Erythroblast (primary cell): ENCODE data around the gene CCT3.
"Not testable (repeated sequence)": the region's sequence is repeated elsewhere in the genome, so short reads cannot be mapped to it uniquely, and the experiment has no call there.

Source experiments
- DNase-seq, 2 experiments: peaks; one replicate each; lab custom pipeline; 2025; lab: John Stamatoyannopoulos, UW
- GATA1 ChIP-seq: IDR thresholded peaks from 2 replicates; pipeline ENCODE4 v1.6.1; 2011; ENCODE audit warnings: low read depth, mild to moderate bottlenecking, control low read depth, low read length, moderate library complexity
- POLR2A ChIP-seq: IDR thresholded peaks from 2 replicates; pipeline ENCODE4 v1.6.1; 2011; ENCODE audit warnings: mild to moderate bottlenecking, low read length

CCT3 gene

GRCh38 chr1:156359249-156359648 is 21.2 kb upstream of the CCT3 start:
- no peak for DNase-seq
- TF ChIP-seq POLR2A, result no peak
- no peak for TF ChIP-seq GATA1

- DNase-seq, result no peak
- TF ChIP-seq POLR2A, result no peak
- TF ChIP-seq GATA1, result no peak
Measured at GRCh38 chr1:156358641-156359040, 20.5 kb upstream of the CCT3 start.

DNA sequence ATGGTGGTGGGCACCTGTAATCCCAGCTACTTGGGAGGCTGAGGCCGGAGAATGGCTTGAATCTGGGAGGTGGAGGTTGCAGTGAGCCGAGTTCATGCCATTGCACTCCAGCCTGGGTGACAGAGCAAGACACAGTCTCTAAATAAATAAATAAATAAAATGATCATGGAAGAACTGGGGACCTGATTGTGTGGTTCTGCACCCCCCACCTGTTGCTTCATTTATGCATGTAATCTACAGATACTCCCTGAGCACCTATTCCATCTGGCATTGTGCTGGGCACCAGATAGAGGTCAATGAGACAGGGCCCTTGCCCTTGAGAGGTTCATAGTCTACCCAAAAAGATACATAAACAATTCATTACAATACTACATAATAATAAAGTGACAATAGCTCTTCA is 19.9 kb upstream of the CCT3 start:
- no peak for DNase-seq
- no peak for TF ChIP-seq GATA1
- no peak for TF ChIP-seq POLR2A

GRCh38 chr1:156356875-156357534 is 18.9 kb upstream of the CCT3 start:
- DNase-seq, result peak; percentile 20 to 47
- TF ChIP-seq POLR2A, result no peak
- TF ChIP-seq GATA1, result no peak

DNA sequence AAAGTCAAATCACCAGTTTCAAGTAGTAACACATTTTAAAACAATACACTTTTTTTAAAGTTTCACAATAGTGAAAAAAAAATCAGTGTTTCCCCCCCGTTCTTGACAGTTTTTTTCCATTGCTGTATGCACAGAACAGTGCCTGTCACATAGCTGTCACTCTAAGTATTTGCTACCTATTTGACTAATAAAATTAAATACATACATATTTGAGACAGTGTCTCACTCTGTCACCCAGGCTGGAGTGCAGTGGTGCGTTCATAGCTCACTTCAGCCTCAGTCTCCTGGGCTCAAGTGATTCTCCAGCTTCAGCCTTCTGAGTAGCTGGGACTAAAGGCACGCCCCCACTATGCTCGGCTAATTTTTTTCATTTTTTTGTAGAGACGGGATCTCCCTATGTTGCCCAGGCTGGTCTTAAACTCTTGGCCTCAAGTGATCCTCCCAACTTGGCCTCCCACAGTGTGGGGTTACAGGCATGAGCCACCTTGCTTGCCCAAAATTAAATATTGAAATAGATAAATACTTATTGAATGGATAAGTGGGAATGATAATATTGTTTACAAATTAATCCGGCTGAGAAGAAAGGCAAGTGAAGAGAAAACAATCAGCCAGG is 18.3 kb upstream of the CCT3 start:
- TF ChIP-seq POLR2A (no peak), GATA1 (no peak)

GRCh38 chr1:156352481-156352880 is 14.4 kb upstream of the CCT3 start:
- not testable (repeated sequence) for DNase-seq

More for the DNA sequence above, 18.3 kb upstream of the CCT3 start:
- no peak for DNase-seq

GRCh38 chr1:156347331-156347730 is 9.2 kb upstream of the CCT3 start:
- no peak for DNase-seq
- TF ChIP-seq POLR2A, result no peak
- TF ChIP-seq GATA1, result no peak

DNA sequence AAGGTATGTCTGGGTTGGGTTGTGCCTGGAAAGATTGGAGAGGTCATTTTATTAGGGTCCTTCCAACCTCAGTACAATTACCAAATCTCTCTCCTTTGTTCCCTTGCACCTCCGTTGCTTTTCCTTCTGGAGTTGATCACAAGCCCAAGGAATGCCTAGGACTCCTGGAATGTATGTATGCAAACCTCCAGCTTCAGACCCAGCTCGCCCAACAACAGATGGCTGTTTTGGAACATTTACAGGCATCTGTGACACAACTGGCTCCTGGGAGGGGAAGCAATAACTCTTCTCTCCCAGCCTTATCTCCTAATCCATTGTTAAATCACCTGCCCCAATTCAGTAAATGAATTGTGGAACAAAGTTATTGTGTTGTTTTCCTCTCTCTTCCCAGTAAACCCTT is 8.5 kb upstream of the CCT3 start:
- DNase-seq, result no peak
- TF ChIP-seq POLR2A (no peak), GATA1 (no peak)

- DNase-seq, result not testable (repeated sequence)
Measured at GRCh38 chr1:156346035-156346434, 7.9 kb upstream of the CCT3 start.

- no peak for DNase-seq
- TF ChIP-seq POLR2A, result no peak
- no peak for TF ChIP-seq GATA1
Measured at GRCh38 chr1:156344409-156344808, 6.3 kb upstream of the CCT3 start.

DNA sequence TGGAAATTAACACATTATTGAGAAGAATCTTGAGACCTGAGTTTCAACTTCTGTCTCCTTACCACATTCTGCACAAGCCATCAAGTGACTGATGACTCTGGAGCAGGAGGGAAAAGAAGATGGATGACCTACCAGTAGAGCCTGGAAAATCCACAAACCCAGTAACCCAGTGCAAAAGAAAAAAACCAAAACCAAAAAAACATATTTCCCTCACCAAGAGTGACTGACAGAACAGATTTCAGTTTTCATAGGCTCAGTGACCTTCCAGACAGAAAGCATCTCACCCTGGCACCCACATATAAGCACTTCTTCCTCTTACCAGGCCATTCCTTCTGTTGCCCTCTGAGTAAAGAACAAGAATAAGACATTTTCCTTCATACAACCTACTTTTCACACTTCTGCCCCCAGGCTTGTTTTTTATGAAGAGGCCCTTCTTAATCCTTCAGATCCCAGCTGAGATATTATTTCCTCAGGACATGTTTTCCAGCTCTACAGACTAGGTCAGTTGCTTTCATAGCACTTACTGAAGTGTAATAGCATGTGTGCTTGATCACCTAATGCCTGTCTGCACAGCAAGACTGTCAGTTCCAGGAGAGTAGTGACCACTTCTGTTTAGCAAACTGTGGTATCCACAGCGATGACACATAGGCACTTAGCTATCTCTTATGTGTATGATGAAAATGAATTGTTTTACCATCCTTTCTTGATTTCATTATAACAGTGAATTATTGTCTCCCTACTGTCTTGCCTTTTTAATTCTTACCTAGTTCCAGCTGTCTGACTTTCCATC is 4.3 kb upstream of the CCT3 start:
- DNase-seq, result no peak
- TF ChIP-seq GATA1 (no peak), POLR2A (no peak)

DNA sequence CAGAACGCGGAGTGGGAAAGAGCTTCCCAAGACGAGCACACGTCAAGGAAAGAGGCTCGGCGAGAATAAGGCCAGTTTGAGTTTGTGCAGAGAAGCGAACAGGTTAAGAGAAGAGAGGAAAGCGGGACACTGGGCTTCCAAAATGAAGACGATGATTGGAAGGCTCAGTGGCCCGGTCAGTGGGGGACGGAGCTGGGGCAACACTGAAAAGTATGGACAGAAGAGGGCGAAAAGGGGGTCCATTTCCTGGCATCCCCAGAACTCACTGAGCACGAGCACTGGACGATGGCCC is 258 bp downstream of the CCT3 start:
- TF ChIP-seq POLR2A (no peak), GATA1 (no peak)
- no peak for DNase-seq

DNA sequence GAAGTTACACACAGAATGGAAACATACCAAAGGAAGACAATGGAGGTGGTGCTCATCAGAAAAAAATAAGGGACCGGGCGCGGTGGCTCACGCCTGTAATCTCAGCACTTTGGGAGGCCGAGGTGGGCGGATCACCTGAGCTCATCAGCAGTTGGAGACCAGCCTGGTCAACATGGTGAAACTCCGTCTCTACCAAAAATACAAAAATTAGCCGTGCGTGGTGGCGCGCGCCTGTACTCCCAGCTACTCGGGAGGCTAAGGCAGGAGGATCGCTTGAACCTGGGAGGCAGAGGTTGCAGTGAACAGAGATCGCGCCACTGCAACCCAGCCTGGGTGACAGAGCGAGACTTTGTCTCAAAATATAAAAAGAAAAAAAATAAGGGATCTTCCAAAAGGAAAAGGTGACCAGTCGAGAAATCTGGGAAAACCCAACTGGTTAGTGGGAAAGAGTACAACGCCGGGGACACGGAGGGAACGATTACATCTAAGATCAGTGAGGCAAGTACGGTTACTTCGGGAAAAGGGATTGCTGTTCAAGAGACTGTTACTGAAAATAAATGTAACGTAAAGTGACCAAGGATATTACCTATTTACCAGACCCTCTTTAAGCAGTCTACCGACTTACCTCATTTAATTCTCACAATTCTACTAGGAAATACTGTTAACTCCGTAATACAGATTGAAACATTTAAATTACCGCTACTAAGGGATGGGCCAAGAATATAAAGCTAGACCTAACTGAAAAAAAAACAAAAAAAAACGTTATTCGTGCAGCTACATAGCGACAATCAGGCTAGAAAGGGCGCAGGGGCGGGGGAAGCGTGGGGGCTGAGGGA is 822 bp downstream of the CCT3 start:
- DNase-seq, result no peak
- TF ChIP-seq POLR2A, result no peak
- no peak for TF ChIP-seq GATA1

DNA sequence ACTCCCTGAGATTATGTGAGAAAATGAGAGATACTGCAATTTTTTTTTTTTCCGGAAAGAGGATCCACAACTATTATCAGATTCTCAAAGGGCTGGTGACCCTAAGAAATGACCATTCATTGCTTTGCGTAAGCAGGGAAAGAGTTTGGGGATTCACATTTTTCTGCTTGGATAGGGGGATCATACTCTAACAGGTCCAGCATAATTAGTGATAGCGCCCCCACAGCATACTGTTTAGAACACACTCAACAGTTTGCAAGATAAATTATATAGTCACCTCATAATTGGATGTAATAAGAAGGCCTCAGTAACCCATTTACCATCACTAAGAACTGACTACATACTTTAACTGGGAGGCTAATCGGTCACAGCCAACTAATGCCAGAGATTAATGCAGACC is 1.9 kb downstream of the CCT3 start:
- peak; percentile 50 to 54 for DNase-seq
- no peak for TF ChIP-seq POLR2A
- TF ChIP-seq GATA1, result no peak

DNA sequence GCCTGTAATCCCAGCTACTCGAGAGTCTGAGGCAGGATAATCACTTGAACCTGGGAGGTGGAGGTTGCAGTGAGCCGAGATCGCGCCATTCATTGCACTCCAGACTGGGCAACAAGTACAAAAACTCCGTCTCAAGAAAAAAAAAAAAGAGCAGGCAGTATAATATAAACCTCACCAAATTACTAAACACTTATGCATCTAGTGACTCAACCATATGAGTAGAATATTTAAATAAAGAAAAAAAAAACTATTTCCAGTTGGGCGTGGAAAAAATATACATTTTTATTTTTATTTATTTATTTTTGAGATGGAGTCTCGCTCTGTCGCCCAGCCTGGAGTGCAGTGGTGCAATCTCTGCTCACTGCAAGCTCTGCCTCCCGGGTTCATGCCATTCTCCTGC is 14.9 kb downstream of the CCT3 start:
- DNase-seq, result not testable (repeated sequence)
